ENCODE measurements around the gene ATP8A2.

Gene ATP8A2

DNA sequence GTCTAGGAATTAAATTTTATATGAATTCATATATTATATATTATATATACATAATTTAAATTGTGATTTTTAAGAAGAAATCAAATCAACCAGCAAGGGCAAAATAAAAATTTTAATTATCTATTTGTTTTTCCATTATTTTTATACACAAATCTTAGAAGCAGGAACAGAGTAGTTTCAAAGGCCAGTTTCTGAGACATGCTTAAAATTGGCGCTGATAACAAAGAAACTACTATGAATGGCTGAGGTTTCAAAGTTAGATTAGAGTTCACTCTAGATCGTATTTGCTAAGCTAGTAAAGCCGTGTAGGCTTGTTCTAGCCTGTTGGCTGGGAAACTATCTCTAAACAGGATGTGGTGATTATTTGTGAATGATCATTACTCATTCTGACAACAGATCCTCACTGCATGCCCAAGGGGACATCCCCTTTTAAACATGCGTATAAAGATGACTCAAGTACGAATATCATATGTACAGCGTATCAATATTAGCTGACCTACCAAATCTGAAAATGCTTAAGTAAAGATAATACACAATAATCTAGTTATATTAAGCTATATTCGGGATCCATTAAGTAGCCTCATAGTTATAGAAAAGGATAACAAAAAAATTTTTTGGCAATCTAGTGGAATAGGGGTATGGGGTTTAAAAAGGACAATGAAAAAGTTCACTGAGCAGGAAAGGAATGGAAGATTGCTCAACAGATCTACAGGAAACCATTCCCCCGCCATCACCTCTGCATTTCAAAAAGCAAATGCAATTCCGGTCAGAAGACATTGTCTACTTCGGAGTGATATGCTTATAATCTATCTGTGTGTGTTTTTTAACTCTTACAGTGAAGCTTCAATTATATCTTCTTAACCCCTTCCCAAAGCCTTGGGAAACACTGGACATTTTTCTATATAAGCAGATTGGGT, 529.9 kb downstream of the ATP8A2 start:
- no peak for DNase-seq

DNA sequence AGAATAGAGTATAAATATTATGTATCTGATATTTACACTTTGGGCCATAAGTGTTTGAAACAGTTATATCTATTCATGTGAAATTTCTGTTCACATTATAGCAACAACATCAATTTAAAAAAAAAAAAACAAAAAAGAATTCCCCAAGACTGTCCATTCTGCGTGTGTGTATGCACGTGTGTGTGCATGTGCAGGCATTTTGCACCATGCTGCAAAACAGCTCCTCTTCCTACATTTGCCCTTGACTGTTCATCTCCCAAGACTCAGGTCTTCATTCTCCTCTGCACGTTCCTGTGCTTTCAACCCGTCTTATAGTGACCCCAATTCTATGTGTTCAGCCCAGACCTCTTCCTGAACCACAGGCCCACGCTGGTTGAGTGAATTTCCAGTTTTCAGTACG, 530.7 kb downstream of the ATP8A2 start:
- DNase-seq: no peak

DNA sequence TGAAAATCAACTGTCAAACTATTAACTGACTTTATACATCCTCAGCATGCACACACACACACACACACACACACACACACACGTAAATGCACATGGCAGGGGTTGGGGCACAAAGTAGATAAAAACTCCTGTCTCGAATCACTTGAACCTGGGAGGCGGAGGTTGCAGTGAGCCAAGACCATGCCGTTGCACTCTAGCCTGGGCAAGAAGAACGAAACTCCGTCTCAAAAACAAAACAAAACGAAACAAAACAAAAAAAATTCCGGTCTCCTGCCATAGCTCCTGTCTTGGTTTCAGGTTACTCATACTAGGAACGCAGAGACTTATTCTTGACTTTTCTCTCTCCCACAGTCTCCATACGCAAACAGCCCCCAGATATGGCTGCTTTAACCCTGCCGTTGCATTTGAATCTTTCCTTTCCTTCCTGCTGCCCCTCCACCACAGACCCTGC, 531.1 kb downstream of the ATP8A2 start:
- DNase-seq: no peak

DNA sequence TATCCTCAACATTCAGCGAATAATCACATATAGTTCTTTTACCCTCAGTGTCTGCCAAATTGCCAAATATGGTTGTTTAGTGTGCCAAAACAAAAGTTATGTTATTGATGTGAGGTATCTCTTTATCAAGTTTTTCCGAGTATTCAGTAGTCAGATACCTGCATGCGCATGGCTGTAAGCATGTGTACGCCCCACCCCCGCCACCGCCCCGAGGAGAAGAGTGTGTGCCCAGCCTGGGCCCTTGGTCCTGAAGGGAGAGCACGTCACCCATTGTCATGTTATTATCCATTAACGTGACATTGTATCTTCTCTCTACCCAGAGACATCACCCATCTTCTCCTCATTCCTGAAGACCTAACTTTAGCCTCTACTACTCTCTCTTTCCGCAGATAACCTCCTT, 533.1 kb downstream of the ATP8A2 start:
- DNase-seq: no peak

DNA sequence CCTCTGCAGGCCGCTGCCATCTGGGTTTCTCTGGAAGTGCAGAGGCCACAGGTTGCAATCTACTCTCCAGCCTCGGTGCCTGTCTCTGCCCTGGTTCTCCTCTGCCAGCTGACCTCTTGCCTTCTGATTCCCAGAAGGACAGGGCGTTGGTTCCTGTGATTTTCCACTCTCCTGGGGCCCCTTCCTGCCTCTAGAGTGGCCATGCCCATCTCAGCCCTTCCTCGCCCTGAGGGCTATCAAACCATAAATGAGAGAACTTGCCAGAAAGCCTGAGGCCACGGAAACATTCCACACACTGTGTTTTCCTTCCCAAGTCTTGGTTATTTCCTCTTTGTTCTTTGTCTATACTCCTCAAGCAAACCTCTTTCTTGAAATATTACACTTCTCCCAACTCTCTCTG, 533.8 kb downstream of the ATP8A2 start:
- no peak for DNase-seq

DNA sequence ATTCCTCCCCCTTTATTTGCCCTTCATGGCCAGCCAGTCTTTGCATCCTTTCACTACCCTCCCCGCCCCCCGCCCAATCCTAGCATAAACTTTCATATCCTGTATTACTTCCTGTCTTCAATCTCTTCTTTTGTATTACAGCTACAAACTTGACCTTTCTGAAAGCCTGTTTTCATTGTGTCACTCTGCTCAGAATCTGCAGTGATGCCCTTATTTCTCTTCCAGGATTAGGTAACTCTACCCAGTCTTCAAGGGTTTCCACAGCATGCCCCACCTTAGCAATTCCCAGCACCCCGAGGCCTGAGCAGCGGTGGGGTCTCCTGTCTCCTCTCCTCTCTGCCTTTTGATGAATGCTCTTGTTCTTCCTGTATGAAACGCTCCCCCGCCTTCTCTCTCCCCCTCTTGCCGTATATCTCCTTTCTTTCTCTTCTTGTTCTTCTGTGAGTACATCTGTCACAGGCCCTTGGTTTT, 534.5 kb downstream of the ATP8A2 start:
- DNase-seq: no peak

DNA sequence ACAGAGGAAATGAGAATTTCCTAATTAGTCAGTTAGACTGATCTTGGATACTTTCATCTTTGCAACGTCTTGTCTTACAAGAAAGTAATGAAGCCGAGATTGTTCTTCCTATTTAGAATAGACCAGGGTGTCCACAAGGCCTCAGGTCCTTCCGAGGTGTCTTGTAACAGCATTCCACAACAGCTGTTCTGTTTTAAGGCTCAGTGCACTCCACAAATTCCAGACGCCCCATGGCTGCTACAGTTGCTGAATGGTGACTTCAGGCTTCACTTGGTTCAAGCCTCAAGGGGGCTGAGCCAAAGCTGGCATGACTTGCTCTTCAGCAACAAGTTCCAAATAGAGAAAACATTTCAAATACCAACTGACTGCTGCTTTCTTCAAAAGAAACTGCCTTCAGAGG, 536.6 kb downstream of the ATP8A2 start:
- DNase-seq: no peak

DNA sequence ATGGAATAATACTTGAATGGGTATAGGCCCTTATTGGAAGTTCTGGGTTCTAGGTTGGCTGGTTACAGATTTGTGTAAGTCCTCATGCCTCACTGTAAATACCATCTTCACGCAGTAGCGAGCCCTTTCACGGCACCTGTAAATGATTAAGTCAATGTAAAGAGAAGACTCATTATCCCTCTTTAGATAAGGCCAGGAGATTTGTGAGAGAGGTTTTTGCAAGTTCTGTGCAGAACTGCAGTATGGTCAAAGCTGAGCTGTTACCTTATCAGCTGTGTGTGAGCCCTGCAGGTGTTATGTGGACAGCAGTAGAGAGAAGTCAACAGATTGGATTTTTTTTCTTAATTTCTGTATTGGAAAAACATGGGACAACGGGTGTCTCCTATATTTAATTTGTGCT, 538.5 kb downstream of the ATP8A2 start:
- DNase-seq: no peak

DNA sequence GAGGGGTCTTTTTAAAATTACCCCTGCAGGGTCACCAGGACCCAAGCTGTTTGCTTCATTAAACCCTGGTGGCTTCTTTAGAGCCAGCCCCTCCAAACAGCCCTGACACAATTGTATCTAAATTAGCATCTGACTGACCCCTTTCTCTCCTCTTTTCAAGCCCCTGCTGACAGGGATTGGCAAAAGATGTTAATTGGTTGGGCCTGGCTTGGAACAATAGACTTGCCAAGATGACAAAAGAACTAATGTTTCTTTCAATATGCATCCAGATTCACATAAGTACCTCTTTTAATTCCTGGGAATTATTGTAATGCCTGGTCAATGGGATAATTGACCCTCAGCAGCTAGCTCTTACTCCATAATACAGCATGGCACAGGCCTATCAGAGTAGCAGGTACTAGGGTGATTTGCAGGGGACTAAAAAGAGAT, 539.2 kb downstream of the ATP8A2 start:
- DNase-seq: peak; percentile 33

DNA sequence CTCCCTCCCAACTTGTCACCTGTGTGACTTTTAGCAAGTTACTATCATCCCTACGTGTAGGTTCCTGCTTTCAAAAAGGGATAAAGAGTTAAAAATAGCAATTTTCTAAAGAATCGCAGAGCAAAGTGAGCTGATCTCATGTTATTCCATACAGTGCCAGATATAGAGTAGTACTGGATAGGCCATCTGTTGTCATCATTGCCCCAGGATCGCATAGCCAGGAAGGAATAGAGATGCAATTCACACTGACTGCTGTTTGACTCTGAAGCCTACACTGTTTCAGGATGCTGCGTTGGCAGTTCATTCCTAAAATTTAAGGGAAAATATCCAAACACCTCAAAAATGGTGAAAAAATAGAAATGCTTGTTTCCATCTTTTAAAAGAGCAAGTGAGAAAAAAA, 541.2 kb downstream of the ATP8A2 start:
- DNase-seq: no peak

DNA sequence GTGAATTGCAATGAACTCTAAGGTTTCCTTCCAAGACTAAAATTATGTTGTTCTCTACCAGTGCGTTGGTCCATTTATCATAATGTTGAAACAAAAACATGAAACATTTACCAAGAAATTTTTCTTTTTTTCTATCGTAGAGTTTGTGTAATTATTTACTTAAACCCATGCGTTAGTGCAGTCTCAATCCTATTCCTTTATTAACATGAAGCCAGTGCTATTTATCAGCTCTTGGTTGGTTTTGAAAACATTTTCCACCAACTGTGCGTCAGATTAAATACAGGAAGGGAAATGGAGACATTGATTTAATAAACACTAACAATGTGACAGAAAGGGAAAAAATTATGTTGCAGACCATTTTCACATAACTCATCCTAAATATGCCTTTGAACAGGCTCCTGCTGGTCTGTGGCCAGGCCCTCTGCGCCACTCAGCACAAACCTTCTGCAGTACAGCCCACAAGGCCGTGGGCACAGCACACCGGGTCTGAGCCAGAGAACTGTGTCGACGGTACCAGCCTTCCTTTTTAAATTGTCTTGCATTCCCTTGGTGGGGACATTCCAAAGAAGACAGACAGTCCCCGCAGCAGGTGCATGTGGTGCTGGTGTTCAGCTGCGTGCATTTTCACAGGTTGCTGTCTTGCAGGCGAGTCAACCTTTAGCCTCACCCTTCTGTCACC, 544.2 kb downstream of the ATP8A2 start:
- no peak for DNase-seq

DNA sequence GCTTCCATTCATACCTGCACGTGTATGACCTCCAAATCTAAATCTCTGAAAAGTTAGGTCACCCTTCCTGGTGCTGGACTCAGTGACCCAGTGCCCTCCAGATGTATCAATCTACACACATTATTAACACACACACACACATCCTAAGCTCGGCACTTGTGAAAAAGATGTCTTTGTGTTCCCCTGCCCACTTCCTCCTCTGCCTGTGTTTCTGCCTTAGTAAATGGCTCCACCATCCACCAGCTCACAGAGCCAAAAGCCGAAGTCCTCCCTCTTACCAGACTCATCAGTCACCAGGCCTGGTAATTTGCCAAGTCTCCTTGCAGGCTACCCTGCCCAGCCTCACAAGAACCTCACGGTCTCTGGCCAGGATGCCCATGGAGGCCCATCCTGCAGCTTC, 548.5 kb downstream of the ATP8A2 start:
- DNase-seq: no peak

DNA sequence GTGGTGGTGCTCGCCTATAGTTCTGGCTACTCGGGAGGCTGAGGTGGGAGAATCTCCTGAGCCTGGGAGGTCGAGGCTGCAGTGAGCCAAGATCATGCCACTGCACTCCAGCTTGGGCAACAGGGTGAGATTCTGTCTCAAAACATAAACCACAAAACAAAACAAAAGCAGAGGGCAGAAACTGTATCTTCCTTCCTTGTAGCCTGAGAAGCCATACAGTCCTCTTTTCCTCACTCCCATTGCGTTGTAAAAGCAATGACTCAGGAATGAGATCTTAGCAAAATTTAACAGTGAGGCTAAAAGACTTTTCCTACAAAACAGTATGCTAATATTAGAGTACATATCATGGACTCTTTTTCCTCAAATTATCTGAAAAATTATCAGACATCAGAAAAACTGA, 549.2 kb downstream of the ATP8A2 start:
- DNase-seq: no peak

DNA sequence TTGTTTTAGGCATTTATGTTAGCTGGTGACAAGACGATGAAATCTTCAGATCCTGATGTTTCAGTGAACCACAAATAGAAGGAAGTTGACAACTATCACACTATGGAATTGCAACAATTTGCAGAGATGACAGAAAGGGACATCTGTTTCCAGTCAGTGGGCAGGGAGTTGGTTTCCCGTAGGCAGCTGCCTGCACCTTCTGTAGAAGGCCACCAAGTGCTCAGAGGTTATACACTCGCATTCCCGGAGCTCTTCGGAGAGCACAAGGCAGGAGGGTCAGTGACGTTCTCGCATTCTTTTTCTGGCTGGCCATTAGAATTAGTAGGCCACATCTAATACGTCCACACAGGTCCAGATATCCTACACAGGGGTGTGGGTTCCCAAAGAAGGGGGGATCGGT, 550.6 kb downstream of the ATP8A2 start:
- DNase-seq: no peak

DNA sequence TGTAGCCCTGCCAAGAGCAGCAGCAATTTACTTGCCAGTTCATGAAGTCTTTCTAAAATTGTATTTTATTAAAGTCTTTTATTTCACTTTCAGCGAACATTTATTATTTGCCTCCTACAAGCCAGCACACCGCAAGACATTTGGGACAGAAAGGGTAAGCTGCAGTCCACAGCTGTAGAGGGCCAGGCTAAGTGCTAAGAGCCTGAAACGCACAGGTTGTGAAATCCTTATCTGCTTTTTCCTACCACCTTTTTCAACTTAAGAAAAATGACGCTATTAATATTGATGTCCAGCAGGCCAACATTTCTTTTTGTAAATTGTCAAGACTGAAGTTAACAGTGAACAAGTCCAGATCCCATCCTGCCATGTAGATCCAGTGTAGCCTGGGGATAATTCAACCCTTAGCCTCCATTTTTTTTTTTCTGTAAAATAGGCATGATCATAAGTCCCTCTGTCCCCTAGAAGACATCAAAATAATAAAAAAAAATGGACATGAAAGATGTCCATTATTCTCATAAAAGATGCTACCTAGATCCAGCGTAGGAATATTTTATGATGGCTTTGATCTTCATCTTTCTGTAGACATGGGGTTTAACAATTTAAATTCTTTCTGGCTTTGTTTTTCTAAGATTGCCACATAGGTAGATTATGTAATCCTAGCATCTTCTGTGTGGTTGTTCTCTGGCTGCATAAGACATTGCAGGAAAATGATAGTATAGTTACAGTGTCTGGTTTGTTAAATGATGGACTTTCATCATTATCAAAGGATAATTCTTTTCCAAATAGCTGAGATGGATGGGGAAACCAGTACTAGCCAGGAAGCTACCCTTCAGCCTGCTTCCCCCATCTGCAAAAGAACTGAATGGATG, 551.7 kb downstream of the ATP8A2 start:
- DNase-seq: no peak

DNA sequence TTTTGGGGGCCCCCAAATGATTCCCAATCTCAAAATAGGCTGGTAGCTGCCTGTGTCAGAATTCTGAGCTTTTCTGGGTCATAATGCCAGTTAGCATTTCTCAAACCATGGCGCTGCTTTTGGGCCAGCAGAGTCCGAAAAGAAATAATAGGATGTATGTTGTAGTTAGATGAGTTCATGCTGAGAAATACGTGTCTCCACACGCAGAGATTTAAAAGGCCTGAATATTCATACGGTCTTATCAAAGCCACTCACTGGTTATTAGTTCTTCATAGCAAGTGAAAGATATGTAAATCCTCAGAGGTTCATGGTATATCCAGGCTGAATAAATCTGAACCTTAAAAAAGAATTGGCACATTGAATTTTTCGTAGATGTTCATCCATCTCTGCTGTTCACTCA, 555.6 kb downstream of the ATP8A2 start:
- DNase-seq: no peak

DNA sequence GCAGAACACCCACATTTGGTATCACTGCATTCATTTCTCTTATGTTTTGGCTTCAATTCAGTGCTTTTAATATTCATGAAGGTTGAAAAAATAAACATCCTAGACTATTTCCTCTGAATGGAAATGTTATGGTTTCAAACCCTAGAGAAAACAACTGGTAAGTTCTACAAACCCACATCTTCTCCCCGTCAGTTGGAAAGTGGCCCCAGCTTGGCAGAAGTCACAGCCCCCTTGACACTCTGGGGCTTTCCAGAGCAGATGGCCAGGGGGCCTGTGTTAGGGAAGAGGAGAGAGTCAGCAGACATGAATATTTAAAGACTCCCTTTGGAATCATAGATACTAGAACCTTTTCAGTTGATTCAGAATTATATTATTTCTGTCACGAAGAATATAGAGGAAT, 556.2 kb downstream of the ATP8A2 start:
- no peak for DNase-seq

DNA sequence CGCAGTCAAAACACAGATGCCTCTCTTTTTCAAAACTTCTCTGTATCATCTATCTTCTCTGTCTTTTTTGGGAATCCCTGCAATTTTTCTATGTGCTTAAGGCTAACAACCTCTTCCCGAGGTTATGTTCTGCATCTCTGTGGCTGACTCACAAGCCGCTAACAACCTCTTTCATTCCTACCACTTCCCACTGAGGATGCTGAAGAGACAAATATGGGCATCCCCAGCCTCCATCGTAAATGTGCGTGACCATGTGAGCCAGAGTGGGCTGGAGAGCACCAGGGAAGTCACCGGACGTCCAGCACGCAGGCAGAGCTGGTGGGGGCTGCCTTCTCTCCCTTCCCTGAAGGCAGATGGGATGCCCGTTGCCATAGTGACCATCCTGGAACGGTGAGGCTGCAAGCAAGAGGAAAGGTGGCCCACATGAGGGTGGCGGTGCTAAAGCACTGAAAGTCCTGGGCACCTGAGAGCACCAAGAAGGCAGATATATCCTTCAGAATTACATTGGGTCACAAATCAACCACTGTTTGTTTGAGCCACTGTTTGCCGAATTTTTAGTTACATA, 557.2 kb downstream of the ATP8A2 start:
- no peak for DNase-seq

DNA sequence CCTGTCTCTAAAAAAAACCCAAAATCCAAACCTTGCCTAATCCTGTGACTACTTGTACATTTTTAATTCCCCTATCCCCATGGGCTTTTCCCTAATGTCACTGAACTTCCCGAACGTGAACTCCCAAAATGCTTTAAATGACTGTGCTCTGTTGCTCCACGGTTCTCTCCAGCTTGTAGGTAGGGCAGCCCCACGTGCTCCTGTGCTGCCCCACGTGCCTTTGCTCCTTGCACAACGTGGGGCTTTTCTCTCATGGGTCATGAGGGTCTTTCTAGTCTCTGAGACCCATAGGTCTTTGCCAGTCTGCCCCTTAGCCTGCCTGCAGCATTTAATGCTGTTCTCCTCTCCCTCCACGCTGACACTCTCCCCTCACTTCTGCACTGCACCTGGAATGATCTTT, 558.0 kb downstream of the ATP8A2 start:
- DNase-seq: no peak

DNA sequence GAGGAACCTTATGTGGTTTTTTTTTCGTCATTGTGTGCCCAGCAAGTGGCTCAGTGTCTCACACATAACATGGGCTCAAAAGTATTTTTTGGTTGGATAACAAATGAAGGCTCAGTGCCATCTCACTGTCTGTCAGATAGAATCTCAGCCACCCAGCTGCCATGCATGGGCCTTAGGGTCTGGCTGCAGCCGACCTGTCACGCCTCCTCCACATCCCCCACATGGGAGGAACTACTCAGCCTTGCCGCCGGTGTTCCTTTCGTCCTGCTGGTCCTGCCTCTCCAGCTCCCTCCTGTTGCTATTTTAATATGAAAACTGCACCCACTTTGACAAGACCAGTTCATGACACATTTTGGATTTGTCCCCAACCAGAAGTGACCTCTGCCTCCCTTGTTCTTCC, 558.9 kb downstream of the ATP8A2 start:
- DNase-seq: no peak

DNA sequence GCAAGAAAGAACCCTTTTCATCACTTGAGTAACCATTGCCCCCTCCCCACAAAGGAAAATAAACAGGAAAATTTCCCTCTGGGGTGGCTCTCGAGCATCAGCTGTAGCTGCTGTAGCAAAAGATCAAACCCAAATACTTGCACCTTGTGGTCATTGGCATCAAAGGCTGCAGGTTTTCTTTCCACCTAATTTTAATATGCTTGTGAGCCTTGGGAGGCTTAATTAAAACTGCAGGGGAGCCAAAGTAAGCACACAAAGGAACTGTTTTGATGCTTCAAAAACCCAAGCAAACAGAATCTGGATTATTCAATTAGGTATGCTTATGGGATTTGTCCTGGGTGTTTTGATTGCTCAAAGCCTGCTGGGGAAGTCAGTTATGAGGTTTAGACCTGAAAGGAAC, 560.6 kb downstream of the ATP8A2 start:
- no peak for DNase-seq

DNA sequence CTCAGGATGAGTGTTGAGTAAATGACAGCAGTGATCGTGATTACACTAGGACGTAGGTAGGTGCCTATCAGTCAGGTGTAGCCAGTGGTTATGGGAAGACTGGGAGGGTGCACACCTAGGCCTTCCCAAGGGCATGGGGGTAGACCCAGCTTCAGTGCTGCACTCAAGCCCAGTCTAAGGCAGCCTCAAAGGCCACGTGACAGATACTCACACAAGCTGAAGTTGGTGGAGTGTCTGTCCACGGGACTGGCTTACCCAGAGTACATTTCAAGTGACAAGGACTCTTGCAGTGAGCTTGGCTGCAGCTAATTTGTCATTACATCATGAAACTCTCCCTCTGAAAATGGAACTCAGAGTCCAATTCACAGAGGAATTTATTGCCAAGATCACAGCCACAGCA, 561.7 kb downstream of the ATP8A2 start:
- no peak for DNase-seq

DNA sequence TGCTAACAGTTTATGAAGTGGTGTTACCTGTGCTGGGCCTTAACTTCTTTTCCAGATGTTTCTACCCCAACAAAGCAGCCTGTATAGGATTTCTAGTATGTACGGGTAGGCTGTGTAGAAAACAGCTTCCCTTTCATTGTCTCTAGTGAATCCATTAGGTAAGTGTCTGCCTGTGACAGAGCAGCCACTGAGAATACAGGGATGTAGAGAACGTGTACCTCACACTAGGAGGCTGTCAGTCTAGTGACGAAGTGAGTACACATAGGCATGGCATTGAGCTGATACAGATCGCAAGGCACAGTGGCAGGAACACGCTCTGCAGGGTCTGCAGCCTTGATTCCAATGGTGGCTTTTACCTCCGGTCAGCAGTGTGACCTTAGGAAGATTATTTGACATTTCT, 562.4 kb downstream of the ATP8A2 start:
- no peak for DNase-seq
